ENCODE measurements around the gene GSG1L. TPM values are rescaled to one million over a fixed set of nuclear protein-coding genes. Genes with fewer than 3 reads are reported as not detected.

Gene GSG1L
- total and polyA plus RNA-seq, 2 of the 13 experiments (the other 11 are each of a cell fraction or from before 2014, with no cell fraction given), result not detected

- no peak for TF ChIP-seq CERS6 (CRISPR knock-in tag; IDR thresholded peaks at IDR 0.05)
- no peak for TF ChIP-seq ZNF225 (CRISPR knock-in tag; IDR thresholded peaks at IDR 0.05)
- no peak for TF ChIP-seq THAP9 (CRISPR knock-in tag; IDR thresholded peaks at IDR 0.05; ENCODE audit: borderline replicate concordance)
These were observed 243.5 kb downstream of the GSG1L start (continued) for GRCh38 chr16:27819881-27820610.

- Histone ChIP-seq H3K4me1 (ENCODE audit: insufficient read depth, low read length) (no peaks in the 10 kb centered on the region), H3K4me2 (ENCODE audit: low read depth, low read length) (no peak overlapping the region), H3K36me3 (replicated peaks in 1 of 2; ENCODE audit: control insufficient read depth in 1 of 2, insufficient read depth in 2 of 2, low read length in 2 of 2) (no peaks in the 10 kb centered on the region), H3K9ac (ENCODE audit: insufficient read depth, low read depth, low read length) (no peak overlapping the region), H3K79me2 (ENCODE audit: insufficient read depth, low read length) (no peaks in the 10 kb centered on the region), H3K27me3 (ENCODE audit: control insufficient read depth in 1 of 2, insufficient read depth in 2 of 2, low read length in 2 of 2) (peaks cover 3 to 76% of the 10 kb centered on the region in 2 experiments), H3K9me3 (ENCODE audit: low read length) (no peaks in the 10 kb centered on the region), H3K27ac (ENCODE audit: extremely low read length, insufficient read depth, low read length) (no peak overlapping the region), H4K20me1 (ENCODE audit: insufficient read depth, low read length) (no peaks in the 10 kb centered on the region), H2AFZ (ENCODE audit: low read length) (no peak overlapping the region), H3K4me3 (replicated peaks in 1 of 3; ENCODE audit: insufficient read depth in 1 of 3, low read depth in 2 of 3, low read length in 3 of 3) (no peak overlapping the region)
- BruUV-seq (replicated peaks), result no TSS peak
- 16% methylated on average over 12 of the region's 13 CpGs for WGBS (ENCODE audit: low lambda C conversion rate)
- DNase-seq (ENCODE audit: low spot score) (no peak), ATAC-seq (no peak), FAIRE-seq (no peak)
- in situ Hi-C loops (cut with HindIII; ENCODE audit: extremely low pct_ligation_motif_present, low pct_unique_long_range_greater_than_20kb) (no loop called here), intact Hi-C loops (cut with micrococcal nuclease; ENCODE audit: unreplicated experiment) (no loop called here)
- CTCF ChIA-PET (ENCODE audit: low intra/inter-chr PET ratio, low total read pairs), result no interaction called here
- POLR2A ChIA-PET, result no interaction called here
- TF ChIP-seq ZNF230 (CRISPR knock-in tag; IDR thresholded peaks at IDR 0.05) (no peak), ATF4 (CRISPR knock-in tag; IDR thresholded peaks at IDR 0.05) (no peak), ESRRA (CRISPR knock-in tag; IDR thresholded peaks at IDR 0.05; ENCODE audit: low read depth) (no peak), ZNF496 (CRISPR knock-in tag; IDR thresholded peaks at IDR 0.05; ENCODE audit: insufficient replicate concordance) (no peak), FOXP4 (CRISPR knock-in tag; IDR thresholded peaks at IDR 0.05) (no peak), ZNF33B (CRISPR knock-in tag; IDR thresholded peaks at IDR 0.05) (no peak), ZNF597 (CRISPR knock-in tag; IDR thresholded peaks at IDR 0.05) (no peak), RBFOX2 (IDR thresholded peaks at IDR 0.05; ENCODE audit: low read depth, low read length) (no peak), NR2F2 (IDR thresholded peaks at IDR 0.05; ENCODE audit: borderline replicate concordance, low read depth) (no peak), KAT2B (IDR thresholded peaks at IDR 0.05; ENCODE audit: borderline replicate concordance, low read depth, low read length) (no peak), PHF20 (CRISPR knock-in tag; IDR thresholded peaks at IDR 0.05) (no peak), NFYB (CRISPR knock-in tag; IDR thresholded peaks at IDR 0.05) (no peak)
These were observed 244.2 kb downstream of the GSG1L start for GRCh38 chr16:27819356-27819755.

Data from HepG2 (cell line).